Sigmoid colon (tissue), 7 donors: ENCODE results near the gene MEF2D. TPM values are rescaled to one million over a fixed set of nuclear protein-coding genes. Genes with fewer than 3 reads are reported as not detected.

ENCODE experiments used
- DNase-seq: peaks from one replicate; pipeline ENCODE4 v3.0.0-alpha.2; 2019
- H3K27ac ChIP-seq, 4 donors: fragments of 200-600 bp; sonication (generic); one replicate each; pipeline ENCODE4 v1.5.1; 2016 to 2019; ENCODE audit warnings: mild to moderate bottlenecking in 1 of 4
- H3K27me3 ChIP-seq, 3 donors: fragments of 200-600 bp; sonication (generic); one replicate each; pipeline ENCODE4 v1.5.1; 2019; ENCODE audit warnings: mild to moderate bottlenecking in 1 of 3
- H3K36me3 ChIP-seq, 4 donors: fragments of 200-600 bp; sonication (generic); one replicate each; pipeline ENCODE4 v1.5.1; 2016 to 2019
- H3K4me1 ChIP-seq, 4 donors: fragments of 200-600 bp; sonication (generic); one replicate each; pipeline ENCODE4 v1.5.1; 2017 to 2019
- H3K4me3 ChIP-seq, 4 donors: fragments of 200-600 bp; sonication (generic); one replicate each; pipeline ENCODE4 v1.5.1; 2017 to 2019; ENCODE audit warnings: mild to moderate bottlenecking in 2 of 4, moderate library complexity in 1 of 4
- H3K9me3 ChIP-seq, 4 donors: fragments of 200-600 bp in 3 of 4; sonication (generic) in 3 of 4; one replicate each; pipeline versions ENCODE4 v1.5.1 to v1.6.1; 2013 to 2019
- CTCF ChIP-seq, 4 experiments: fragments of 450-650 bp in 3 of 4; fragments of 200-600 bp in 1 of 4; IDR thresholded peaks; one replicate each; pipeline ENCODE4 v1.5.1; 2016 to 2019; ENCODE audit warnings: antibody characterized with exemption in 4 of 4, mild to moderate bottlenecking in 3 of 4, moderate library complexity in 2 of 4
- EP300 ChIP-seq, 4 donors: sonication (generic); formaldehyde crosslinking; IDR thresholded peaks; one replicate each; pipeline ENCODE4 v1.6.1; 2017; ENCODE audit warnings: antibody characterized with exemption in 4 of 4
- POLR2A ChIP-seq, 2 donors: fragments of 450-650 bp; IDR thresholded peaks; one replicate each; pipeline ENCODE4 v1.6.1; 2016; ENCODE audit warnings: antibody characterized with exemption in 2 of 2, mild to moderate bottlenecking in 2 of 2, moderate library complexity in 2 of 2
- POLR2AphosphoS5 ChIP-seq, 4 donors: sonication (generic); formaldehyde crosslinking; IDR thresholded peaks; one replicate each; pipeline ENCODE4 v1.6.1; 2017; ENCODE audit warnings: antibody characterized with exemption in 4 of 4
- WGBS, 2 donors: extraction: QIAGEN DNeasy Blood & Tissue Kit; methylation state at CpG; one replicate each; pipeline ENCODE4 v1.1.7; 2013; 5-methylcytosine and 5-hydroxymethylcytosine counted together
- intact Hi-C: fragments of 100-400 bp; cut with DNase I; formaldehyde crosslinking; loops from one replicate; pipeline ENCODE4 v1.15.1; 2023
- polyA plus RNA-seq, 3 donors: library from polyadenylated mRNA; stranded (reverse); fragments of 200-250 nt; gene quantifications; one replicate each; pipeline ENCODE4 v1.2.3, GENCODE V29; 2013
- total RNA-seq, 4 donors: library from RNA; depleted of rRNA; stranded (reverse); fragments of >200 nt; gene quantifications; one replicate each; pipeline ENCODE4 v1.1.0, GENCODE V29; 2016
- donor health status: healthy with polysubstance abuse.
- donor health status: Bipolar disorder and iron deficiency.
- donor health status: healthy.

Gene MEF2D
- total and polyA plus RNA-seq, 7 donors: 13.2 to 61.6 (median 39.8) TPM

GRCh38 chr1:156433032-156433431, 67.5 kb downstream of the MEF2D start:
- no peak for DNase-seq
- Histone ChIP-seq H3K4me1 (peaks cover 0 to 18% (median 17%) of the 10 kb centered on the region in 4 donors), H3K27me3 (peaks cover 59 to 100% (median 98%) of the 10 kb centered on the region in 3 donors), H3K36me3 (no peaks in the 10 kb centered on the region), H3K9me3 (no peaks in the 10 kb centered on the region), H3K27ac (no peak overlapping the region), H3K4me3 (no peak overlapping the region)
- WGBS, 2 donors: 29 to 30% methylated on average over 4 of the region's 4 CpGs
- no peak for TF ChIP-seq POLR2AphosphoS5 (IDR thresholded peaks at IDR 0.05)
- no peak for TF ChIP-seq CTCF (IDR thresholded peaks at IDR 0.05)
- no peak for TF ChIP-seq EP300 (IDR thresholded peaks at IDR 0.05)
- TF ChIP-seq POLR2A (IDR thresholded peaks at IDR 0.05): no peak
- intact Hi-C loops: no loop called here

GRCh38 chr1:156432669-156433018, 67.9 kb downstream of the MEF2D start:
- no peak overlapping the region for H3K4me3 ChIP-seq
- TF ChIP-seq POLR2AphosphoS5 (IDR thresholded peaks at IDR 0.05): no peak
- no peak for TF ChIP-seq EP300 (IDR thresholded peaks at IDR 0.05)
- no peak for TF ChIP-seq CTCF (IDR thresholded peaks at IDR 0.05)
- no peak for TF ChIP-seq POLR2A (IDR thresholded peaks at IDR 0.05)
- H3K27ac ChIP-seq: no peak overlapping the region
- intact Hi-C loops: no loop called here
- H3K27me3 ChIP-seq: peaks cover 56 to 100% (median 98%) of the 10 kb centered on the region in 3 donors
- H3K9me3 ChIP-seq: no peaks in the 10 kb centered on the region
- no peaks in the 10 kb centered on the region for H3K36me3 ChIP-seq
- WGBS, 2 donors: 8 to 15% methylated on average over 11 of the region's 11 CpGs
- peaks cover 0 to 18% (median 17%) of the 10 kb centered on the region in 4 donors for H3K4me1 ChIP-seq
- no peak for DNase-seq

GRCh38 chr1:156431769-156432668, 68.6 kb downstream of the MEF2D start:
- WGBS, 2 donors: 19% methylated on average over 12 of the region's 12 CpGs
- no peak for DNase-seq

GRCh38 chr1:156431366-156431765, 69.2 kb downstream of the MEF2D start:
- peaks cover 44 to 100% (median 97%) of the 10 kb centered on the region in 3 donors for H3K27me3 ChIP-seq
- H3K9me3 ChIP-seq: no peaks in the 10 kb centered on the region
- WGBS, 2 donors: 30 to 35% methylated on average over 4 of the region's 4 CpGs
- H3K27ac ChIP-seq: no peak overlapping the region
- intact Hi-C loops: no loop called here
- H3K4me3 ChIP-seq: no peak overlapping the region
- H3K4me1 ChIP-seq: peaks cover 0 to 12% (median 12%) of the 10 kb centered on the region in 4 donors
- DNase-seq: no peak
- no peak for TF ChIP-seq POLR2A (IDR thresholded peaks at IDR 0.05)
- TF ChIP-seq EP300 (IDR thresholded peaks at IDR 0.05): no peak
- TF ChIP-seq POLR2AphosphoS5 (IDR thresholded peaks at IDR 0.05): no peak
- no peak for TF ChIP-seq CTCF (IDR thresholded peaks at IDR 0.05)
- no peaks in the 10 kb centered on the region for H3K36me3 ChIP-seq

More at GRCh38 chr1:156431769-156432668, 68.6 kb downstream of the MEF2D start:
- Histone ChIP-seq H3K36me3 (no peaks in the 10 kb centered on the region), H3K4me1 (peaks cover 0 to 18% (median 17%) of the 10 kb centered on the region in 4 donors), H3K9me3 (no peaks in the 10 kb centered on the region), H3K27me3 (peaks cover 50 to 100% (median 98%) of the 10 kb centered on the region in 3 donors), H3K27ac (no peak overlapping the region), H3K4me3 (no peak overlapping the region)
- TF ChIP-seq CTCF (IDR thresholded peaks at IDR 0.05) (no peak), POLR2A (IDR thresholded peaks at IDR 0.05) (no peak), POLR2AphosphoS5 (IDR thresholded peaks at IDR 0.05) (no peak)
- intact Hi-C loops: no loop called here
